Testis (tissue), 3 donors: ENCODE results near the gene SGMS2. TPM values are rescaled to one million over a fixed set of nuclear protein-coding genes. Genes with fewer than 3 reads are reported as not detected.

Experiments used
- DNase-seq: peaks from one replicate; pipeline ENCODE4 v3.0.0-alpha.2; 2019
- H3K27ac ChIP-seq, 2 donors: fragments of 200-600 bp; sonication (generic); one replicate each; pipeline ENCODE4 v1.5.1; 2019
- H3K27me3 ChIP-seq: fragments of 200-600 bp; sonication (generic); one replicate; pipeline ENCODE4 v1.5.1; 2019
- H3K36me3 ChIP-seq: fragments of 200-600 bp; sonication (generic); one replicate; pipeline ENCODE4 v1.5.1; 2017; ENCODE audit warnings: low read depth; ENCODE audit errors: missing control alignments
- H3K4me1 ChIP-seq: fragments of 200-600 bp; sonication (generic); one replicate; pipeline ENCODE4 v1.5.1; 2019
- H3K4me3 ChIP-seq, 2 donors: fragments of 200-600 bp; sonication (generic); one replicate each; pipeline ENCODE4 v1.5.1; 2017 to 2019
- H3K9me3 ChIP-seq: fragments of 200-600 bp; sonication (generic); one replicate; pipeline ENCODE4 v1.5.1; 2017
- POLR2A ChIP-seq: fragments of 450-650 bp; IDR thresholded peaks from one replicate; pipeline ENCODE4 v1.6.1; 2017; ENCODE audit warnings: antibody characterized with exemption, mild to moderate bottlenecking, moderate library complexity
- WGBS, 2 donors: methylation state at CpG; one replicate each; pipeline ENCODE4 v1.1.5; 2018; 5-methylcytosine and 5-hydroxymethylcytosine counted together
- intact Hi-C: fragments of 100-400 bp; cut with DNase I; formaldehyde crosslinking; loops from one replicate; pipeline ENCODE4 v1.15.1; 2023; ENCODE audit warnings: low total_unique reads
- polyA plus RNA-seq: library from polyadenylated mRNA; stranded (reverse); fragments of 350-450 nt; fragmentation: Illumina TruSeq; extraction: RNeasy Lipid Tissue Mini Kit (QIAGEN cat#74804); gene quantifications from one replicate; pipeline ENCODE4 v1.2.3, GENCODE V29; 2014; ENCODE audit warnings: low read depth, low replicate concordance; ENCODE audit not compliant: insufficient read depth
- total RNA-seq, 2 donors: library from RNA; depleted of rRNA; stranded (reverse); fragments of >200 nt; gene quantifications; one replicate each; pipeline ENCODE4 v1.2.3, GENCODE V29; 2016
- TF ChIP-seq, protein P1 (sequence below), 3 experiments: fragments of 450-650 bp in 2 of 3; fragments of 200-600 bp in 1 of 3; sonication (generic) in 1 of 3; IDR thresholded peaks; one replicate each; pipeline ENCODE4 v1.5.1; 2016 to 2019; ENCODE audit warnings: antibody characterized with exemption in 3 of 3, mild to moderate bottlenecking in 2 of 3, moderate library complexity in 1 of 3

Gene SGMS2
- total and polyA plus RNA-seq, 3 donors from 2014 or later, result 22.2 to 31.7 (median 24.2) TPM

DNA sequence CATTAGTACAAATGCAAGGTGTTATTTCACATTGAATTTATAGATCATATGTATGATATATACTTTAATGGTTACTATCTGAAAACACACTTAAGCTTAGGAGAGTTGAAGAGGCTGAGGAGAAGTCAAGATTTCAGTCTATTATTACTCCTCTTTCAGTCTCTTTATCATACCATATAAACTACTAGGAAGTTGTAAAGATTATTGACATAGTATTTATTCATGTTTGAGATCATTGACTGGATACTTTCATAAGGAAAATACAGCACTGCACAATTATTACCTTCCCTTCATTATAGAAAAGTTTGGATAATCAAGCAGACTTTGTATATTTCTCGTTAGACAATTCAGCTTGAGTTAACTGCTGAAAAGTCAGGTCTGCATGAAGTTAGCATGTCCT is 10.0 kb upstream of the SGMS2 start:
- H3K27me3 ChIP-seq, result no peaks in the 10 kb centered on the region
- no peaks in the 10 kb centered on the region for H3K36me3 ChIP-seq
- 72 to 80% methylated on average over 1 of the region's 1 CpG for WGBS, 2 donors
- DNase-seq, result no peak
- no peak for TF ChIP-seq POLR2A
- TF ChIP-seq, protein P1, sequence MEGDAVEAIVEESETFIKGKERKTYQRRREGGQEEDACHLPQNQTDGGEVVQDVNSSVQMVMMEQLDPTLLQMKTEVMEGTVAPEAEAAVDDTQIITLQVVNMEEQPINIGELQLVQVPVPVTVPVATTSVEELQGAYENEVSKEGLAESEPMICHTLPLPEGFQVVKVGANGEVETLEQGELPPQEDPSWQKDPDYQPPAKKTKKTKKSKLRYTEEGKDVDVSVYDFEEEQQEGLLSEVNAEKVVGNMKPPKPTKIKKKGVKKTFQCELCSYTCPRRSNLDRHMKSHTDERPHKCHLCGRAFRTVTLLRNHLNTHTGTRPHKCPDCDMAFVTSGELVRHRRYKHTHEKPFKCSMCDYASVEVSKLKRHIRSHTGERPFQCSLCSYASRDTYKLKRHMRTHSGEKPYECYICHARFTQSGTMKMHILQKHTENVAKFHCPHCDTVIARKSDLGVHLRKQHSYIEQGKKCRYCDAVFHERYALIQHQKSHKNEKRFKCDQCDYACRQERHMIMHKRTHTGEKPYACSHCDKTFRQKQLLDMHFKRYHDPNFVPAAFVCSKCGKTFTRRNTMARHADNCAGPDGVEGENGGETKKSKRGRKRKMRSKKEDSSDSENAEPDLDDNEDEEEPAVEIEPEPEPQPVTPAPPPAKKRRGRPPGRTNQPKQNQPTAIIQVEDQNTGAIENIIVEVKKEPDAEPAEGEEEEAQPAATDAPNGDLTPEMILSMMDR (IDR thresholded peaks at IDR 0.05), result no peak
- H3K27ac ChIP-seq, result no peak overlapping the region
- H3K4me3 ChIP-seq, result no peak overlapping the region
- H3K9me3 ChIP-seq, result no peaks in the 10 kb centered on the region
- intact Hi-C loops, result no loop called here
- no peaks in the 10 kb centered on the region for H3K4me1 ChIP-seq

GRCh38 chr4:107815158-107815557 is 9.6 kb upstream of the SGMS2 start:
- Histone ChIP-seq H3K27me3 (no peaks in the 10 kb centered on the region), H3K27ac (no peak overlapping the region), H3K9me3 (no peaks in the 10 kb centered on the region), H3K4me3 (no peak overlapping the region), H3K36me3 (no peaks in the 10 kb centered on the region), H3K4me1 (no peaks in the 10 kb centered on the region)
- intact Hi-C loops, result no loop called here
- TF ChIP-seq POLR2A, result no peak
- TF ChIP-seq, protein P1 (IDR thresholded peaks at IDR 0.05), result no peak
- DNase-seq, result no peak
- whole genome bisulfite sequencing, 2 donors, result 50% methylated on average over 1 of the region's 1 CpG

- TF ChIP-seq POLR2A, result no peak
- TF ChIP-seq, protein P1 (IDR thresholded peaks at IDR 0.05), result no peak
- Histone ChIP-seq H3K4me1 (no peaks in the 10 kb centered on the region), H3K9me3 (no peaks in the 10 kb centered on the region), H3K36me3 (no peaks in the 10 kb centered on the region), H3K27me3 (no peaks in the 10 kb centered on the region), H3K4me3 (no peak overlapping the region), H3K27ac (no peak overlapping the region)
- no peak for DNase-seq
- 93 to 94% methylated on average over 3 of the region's 3 CpGs for WGBS, 2 donors
- intact Hi-C loops, result no loop called here
These were observed 6.3 kb upstream of the SGMS2 start for GRCh38 chr4:107818301-107818910.

GRCh38 chr4:107823870-107824349 is 822 bp upstream of the SGMS2 start:
- H3K27ac ChIP-seq, result peak overlapping the region in 1 of 2 donors; percentile 83
- H3K4me1 ChIP-seq, result peaks cover 5% of the 10 kb centered on the region
- peak overlapping the region; percentile 67 to 83 for H3K4me3 ChIP-seq
- intact Hi-C loops, result no loop called here
- H3K36me3 ChIP-seq, result no peaks in the 10 kb centered on the region
- H3K9me3 ChIP-seq, result no peaks in the 10 kb centered on the region
- WGBS, 2 donors, result 36% methylated on average over 11 of the region's 11 CpGs
- DNase-seq, result no peak
- TF ChIP-seq, protein P1 (IDR thresholded peaks at IDR 0.05), result no peak
- TF ChIP-seq POLR2A, result no peak
- no peaks in the 10 kb centered on the region for H3K27me3 ChIP-seq
